Measurements from ENCODE around the gene RPL19. TPM values are rescaled to one million over a fixed set of nuclear protein-coding genes. Genes with fewer than 3 reads are reported as not detected.

The RPL19 gene
- total and polyA plus RNA-seq, 2 experiments from 2014 or later = 1,594 to 2,627 TPM

DNA sequence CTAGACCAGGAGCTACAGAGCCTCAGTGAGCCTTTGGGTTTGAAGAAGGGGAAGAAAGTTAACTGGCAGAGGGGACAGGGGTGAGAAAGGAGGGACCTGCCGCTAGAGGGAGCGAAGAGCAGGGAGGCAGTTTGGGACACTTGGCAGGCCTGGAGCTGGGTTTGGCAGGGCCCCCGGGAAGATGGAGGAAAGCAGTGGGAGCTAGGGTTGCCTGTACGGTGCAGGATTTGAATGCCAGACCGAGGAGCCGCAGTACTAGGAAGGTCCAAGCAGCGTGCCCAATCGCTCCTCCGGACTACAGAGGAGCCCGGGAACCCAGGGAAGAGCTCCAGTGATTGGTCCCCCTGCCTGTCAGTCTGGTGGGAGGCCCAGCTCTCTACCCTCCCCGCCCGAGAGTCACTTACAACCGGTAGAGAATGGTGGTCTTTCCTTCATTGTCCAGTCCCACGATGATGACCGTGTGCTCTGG is 35.4 kb upstream of the RPL19 start:
- Histone ChIP-seq H3K4me3 (peak overlapping the region; percentile 87), H3K9me2 (ENCODE audit: insufficient read depth) (no peaks in the 10 kb centered on the region), H3K4me2 (peak overlapping the region; percentile 81), H3K79me2 (replicated peaks; ENCODE audit: insufficient read depth) (no peaks in the 10 kb centered on the region), H3K4me1 (ENCODE audit: insufficient read depth) (peaks cover 20% of the 10 kb centered on the region; the same call in 1 of the 2 replicates), H2AFZ (peak overlapping the region; percentile 98), H3F3A (replicated peaks; ENCODE audit: low read depth) (peaks cover 6% of the 10 kb centered on the region; the same call in 1 of the 2 replicates), H3K27ac (ENCODE audit: low read depth) (no peak overlapping the region), H3K36me3 (ENCODE audit: insufficient read depth) (no peaks in the 10 kb centered on the region), H3K27me3 (ENCODE audit: insufficient read depth) (peaks cover 33% of the 10 kb centered on the region), H4K20me1 (replicated peaks; ENCODE audit: insufficient read depth) (no peaks in the 10 kb centered on the region)
- Mint-ChIP-seq H3K4me1 (peaks cover 9% of the 10 kb centered on the region), H3K27ac (no peak overlapping the region), H3K27me3 (ENCODE audit: insufficient read depth, low read depth, poor library complexity) (peaks cover 25% of the 10 kb centered on the region), H3K9me3 (peaks cover 9% of the 10 kb centered on the region; the same call in 2 of the 3 replicates), H3K36me3 (ENCODE audit: low read depth) (peaks cover 7% of the 10 kb centered on the region; the same call in 1 of the 3 replicates), H3K4me3 (peak overlapping the region; percentile 89)
- DNase-seq (ENCODE audit: low spot score) (peak; percentile 97), ATAC-seq (peak; percentile 90)
- no peak for TF ChIP-seq CREB1 (CRISPR knock-in tag; IDR thresholded peaks at IDR 0.05; ENCODE audit: low read depth)
- TF ChIP-seq ZNF462 (CRISPR knock-in tag; IDR thresholded peaks at IDR 0.05) = no peak
- peak; percentile 83 to 87 for TF ChIP-seq CTCF (conservative IDR thresholded peaks at IDR 0.05; ENCODE audit: low read depth in 2 of 2)
- no peak for TF ChIP-seq ZNF331 (CRISPR knock-in tag; IDR thresholded peaks at IDR 0.05; ENCODE audit: low read depth)
- TF ChIP-seq POLR2AphosphoS5 (IDR thresholded peaks at IDR 0.05; ENCODE audit: low read depth) = peak; percentile 68
- no peak for TF ChIP-seq NANOG (IDR thresholded peaks at IDR 0.05; ENCODE audit: borderline replicate concordance)
- no peak for TF ChIP-seq JUNB (IDR thresholded peaks at IDR 0.05; ENCODE audit: unreplicated experiment)
- 0 out of 2 replicates have a peak, but pooled peaks have one; percentile 13 for TF ChIP-seq ZNF114 (CRISPR knock-in tag; IDR thresholded peaks at IDR 0.05)
